Neuronal stem cell (in vitro differentiated cells): Measurements from ENCODE around the gene CUX1.
"Not testable (repeated sequence)": the region's sequence is repeated elsewhere in the genome, so short reads cannot be mapped to it uniquely, and the experiment has no call there.

Source experiments
- DNase-seq: peaks from one replicate; pipeline ENCODE4 v3.0.0-alpha.2; 2013; ENCODE audit warnings: low spot score
- H2AFZ ChIP-seq: one replicate; pipeline ENCODE4 v1.6.1; 2013; ENCODE audit warnings: mild to moderate bottlenecking, low read length, inconsistent platforms
- H2AK5ac ChIP-seq: 2 replicates; pipeline ENCODE4 v1.6.1; 2013; ENCODE audit warnings: low read depth, mild to moderate bottlenecking, inconsistent platforms, low read length, moderate library complexity, mixed read lengths
- H2BK120ac ChIP-seq: 2 replicates; pipeline ENCODE4 v1.6.1; 2013; ENCODE audit warnings: low read depth, mild to moderate bottlenecking, inconsistent platforms, low read length, moderate library complexity, mixed read lengths
- H2BK12ac ChIP-seq: one replicate; pipeline ENCODE4 v1.6.1; 2013; ENCODE audit warnings: low read length, inconsistent platforms
- H2BK15ac ChIP-seq: 2 replicates; pipeline ENCODE4 v1.6.1; 2013; ENCODE audit warnings: mild to moderate bottlenecking, low read length, inconsistent platforms, mixed read lengths
- H2BK5ac ChIP-seq: one replicate; pipeline ENCODE4 v1.6.1; 2013; ENCODE audit warnings: inconsistent platforms, mild to moderate bottlenecking, low read length, moderate library complexity
- H3K14ac ChIP-seq: one replicate; pipeline ENCODE4 v1.6.1; 2013; ENCODE audit warnings: low read length, inconsistent platforms
- H3K18ac ChIP-seq: 2 replicates; pipeline ENCODE4 v1.6.1; 2013; ENCODE audit warnings: low read length, inconsistent platforms
- H3K23ac ChIP-seq: 2 replicates; pipeline ENCODE4 v1.6.1; 2013; ENCODE audit warnings: low read depth, mild to moderate bottlenecking, mixed read lengths, low read length, inconsistent platforms; ENCODE audit not compliant: poor library complexity
- H3K27ac ChIP-seq: replicated peaks from 3 replicates; pipeline ENCODE4 v1.5.1; 2013; ENCODE audit warnings: low read length, inconsistent platforms
- H3K27me3 ChIP-seq, 3 experiments: 2 replicates each; pipeline ENCODE4 v1.6.1; 2013; ENCODE audit warnings: low read length in 3 of 3, mild to moderate bottlenecking in 2 of 3, inconsistent platforms in 1 of 3, low read depth in 1 of 3, mixed read lengths in 1 of 3, moderate library complexity in 1 of 3; ENCODE audit not compliant: control insufficient read depth in 3 of 3, insufficient read depth in 3 of 3
- H3K36me3 ChIP-seq, 2 donors: replicated peaks in 1 of 2; 2 replicates each; pipeline ENCODE4 v1.6.1; 2013; ENCODE audit warnings: low read length in 2 of 2; ENCODE audit not compliant: control insufficient read depth in 2 of 2, insufficient read depth in 2 of 2
- H3K4ac ChIP-seq: 2 replicates; pipeline ENCODE4 v1.6.1; 2013; ENCODE audit warnings: inconsistent platforms, mild to moderate bottlenecking, low read length, moderate library complexity
- H3K4me1 ChIP-seq, 2 donors: 1 replicate in 1 of 2; 2 replicates in 1 of 2; pipeline ENCODE4 v1.6.1; 2013; ENCODE audit warnings: low read length in 2 of 2, low read depth in 1 of 2; ENCODE audit not compliant: control insufficient read depth in 2 of 2, insufficient read depth in 1 of 2
- H3K4me2 ChIP-seq: one replicate; pipeline ENCODE4 v1.6.1; 2013; ENCODE audit warnings: mild to moderate bottlenecking, low read length, inconsistent platforms; ENCODE audit not compliant: insufficient read depth, poor library complexity, severe bottlenecking
- H3K4me3 ChIP-seq, 2 donors: 2 replicates each; pipeline ENCODE4 v1.5.1; 2013; ENCODE audit warnings: low read length in 2 of 2, mild to moderate bottlenecking in 2 of 2, inconsistent platforms in 1 of 2, moderate library complexity in 1 of 2
- H3K79me1 ChIP-seq: one replicate; pipeline ENCODE4 v1.6.1; 2013; ENCODE audit warnings: low read depth, mild to moderate bottlenecking, inconsistent platforms, low read length, moderate library complexity
- H3K9ac ChIP-seq: one replicate; pipeline ENCODE4 v1.6.1; 2013; ENCODE audit warnings: mild to moderate bottlenecking, low read depth, low read length, inconsistent platforms; ENCODE audit not compliant: poor library complexity
- H3K9me3 ChIP-seq, 2 donors: replicated peaks in 1 of 2; 2 replicates each; pipeline versions ENCODE3 to v1.6.1; 2013; ENCODE audit warnings: low read length in 2 of 2, mild to moderate bottlenecking in 2 of 2, inconsistent platforms in 1 of 2, low read depth in 1 of 2, mixed read lengths in 1 of 2, moderate library complexity in 1 of 2; ENCODE audit not compliant: control insufficient read depth in 2 of 2, insufficient read depth in 1 of 2
- H4K8ac ChIP-seq: one replicate; pipeline ENCODE4 v1.6.1; 2013; ENCODE audit warnings: low read depth, mild to moderate bottlenecking, inconsistent platforms, low read length, moderate library complexity
- H4K91ac ChIP-seq: one replicate; pipeline ENCODE4 v1.6.1; 2013; ENCODE audit warnings: low read length, low read depth, mild to moderate bottlenecking, inconsistent platforms; ENCODE audit not compliant: poor library complexity
- WGBS, 2 donors: extraction: QIAGEN DNeasy Blood & Tissue Kit; methylation state at CpG; one replicate each; pipeline ENCODE4 v1.1.7; 2013; ENCODE audit warnings: missing lambda C conversion rate in 2 of 2, mixed read lengths in 1 of 2; ENCODE audit not compliant: insufficient read length in 2 of 2, insufficient replicate concordance in 1 of 2; ENCODE audit errors: extremely low coverage in 2 of 2; 5-methylcytosine and 5-hydroxymethylcytosine counted together

CUX1 gene

DNA sequence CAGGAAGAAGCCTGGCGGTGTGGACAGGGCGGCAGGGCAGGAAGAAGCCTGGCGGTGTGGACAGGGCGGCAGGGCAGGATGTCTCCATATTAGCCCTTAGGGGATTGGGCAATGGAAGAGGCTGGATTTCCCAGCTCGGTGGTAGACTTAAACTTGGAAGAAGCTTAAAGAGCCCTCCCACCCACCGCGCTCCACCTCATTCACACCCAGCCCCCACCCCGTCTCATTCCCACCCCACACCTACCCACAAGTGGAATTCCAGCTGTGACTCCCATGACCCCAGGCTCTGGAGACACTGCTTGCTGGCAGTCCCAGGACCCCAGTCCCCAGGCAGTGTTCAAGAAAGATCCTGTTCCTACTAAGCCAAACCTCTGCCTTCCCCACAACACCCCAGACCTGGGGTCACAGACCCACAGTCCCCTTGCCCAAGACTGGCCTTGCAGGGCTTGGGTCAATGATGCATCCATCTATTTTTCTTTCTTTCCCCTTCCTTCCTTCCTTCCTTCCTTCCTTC lies 504.8 kb downstream of the CUX1 start:
- H2BK5ac ChIP-seq = no peak overlapping the region
- no peak overlapping the region for H2AFZ ChIP-seq
- DNase-seq = no peak
- no peak overlapping the region for H4K91ac ChIP-seq
- no peak overlapping the region for H3K23ac ChIP-seq
- no CpG with 5 or more reads among the region's 8 CpGs for WGBS, 2 donors
- H2BK120ac ChIP-seq = no peak overlapping the region
- no peak overlapping the region for H3K4me2 ChIP-seq
- H2BK12ac ChIP-seq = no peak overlapping the region
- H3K14ac ChIP-seq = no peak overlapping the region
- H3K27ac ChIP-seq = no peak overlapping the region
- H3K79me1 ChIP-seq = peaks cover 2% of the 10 kb centered on the region
- peaks cover 0 to 2% (median 0%) of the 10 kb centered on the region in 3 experiments for H3K27me3 ChIP-seq
- no peak overlapping the region for H2AK5ac ChIP-seq
- H2BK15ac ChIP-seq = no peak overlapping the region
- peaks cover 5 to 37% of the 10 kb centered on the region in 2 donors for H3K36me3 ChIP-seq
- H3K9ac ChIP-seq = no peak overlapping the region
- peaks cover 0 to 2% of the 10 kb centered on the region in 2 donors for H3K9me3 ChIP-seq
- H3K4ac ChIP-seq = no peak overlapping the region
- H3K4me1 ChIP-seq = peaks cover 0 to 3% of the 10 kb centered on the region in 2 donors
- H3K4me3 ChIP-seq = no peak overlapping the region
- H3K18ac ChIP-seq = no peak overlapping the region
- H4K8ac ChIP-seq = no peak overlapping the region

DNA sequence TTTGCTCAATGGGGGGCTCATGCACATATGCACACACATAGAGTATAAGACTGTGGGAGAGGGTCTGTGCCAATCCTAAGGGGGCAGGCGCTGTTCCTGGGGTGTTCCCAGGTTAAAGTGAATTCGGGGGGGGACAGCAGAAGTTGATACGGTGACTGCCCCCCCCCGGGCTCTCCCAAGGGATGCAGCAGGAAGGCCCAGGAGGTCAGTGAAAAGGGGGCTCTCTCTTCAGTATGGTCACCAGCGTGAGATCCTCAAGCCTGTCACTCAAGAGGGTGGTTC lies 506.4 kb downstream of the CUX1 start:
- H2BK120ac ChIP-seq = no peak overlapping the region
- no peak overlapping the region for H3K9ac ChIP-seq
- no peak overlapping the region for H3K4me3 ChIP-seq
- WGBS, 2 donors = no CpG with 5 or more reads among the region's 5 CpGs
- H3K4me2 ChIP-seq = no peak overlapping the region
- H2BK15ac ChIP-seq = no peak overlapping the region
- H2AK5ac ChIP-seq = no peak overlapping the region
- H2BK5ac ChIP-seq = no peak overlapping the region
- H3K4me1 ChIP-seq = peaks cover 0 to 3% of the 10 kb centered on the region in 2 donors
- H3K23ac ChIP-seq = no peak overlapping the region
- no peak overlapping the region for H4K91ac ChIP-seq
- H3K27ac ChIP-seq = no peak overlapping the region
- H3K27me3 ChIP-seq = peaks cover 0 to 2% (median 0%) of the 10 kb centered on the region in 3 experiments
- H3K36me3 ChIP-seq = peaks cover 2 to 24% of the 10 kb centered on the region in 2 donors
- H3K4ac ChIP-seq = no peak overlapping the region
- H3K79me1 ChIP-seq = peaks cover 2% of the 10 kb centered on the region
- no peak overlapping the region for H2BK12ac ChIP-seq
- DNase-seq = no peak
- H3K18ac ChIP-seq = no peak overlapping the region
- no peak overlapping the region for H4K8ac ChIP-seq
- no peak overlapping the region for H3K14ac ChIP-seq
- H3K9me3 ChIP-seq = peaks cover 0 to 2% of the 10 kb centered on the region in 2 donors
- H2AFZ ChIP-seq = no peak overlapping the region

DNA sequence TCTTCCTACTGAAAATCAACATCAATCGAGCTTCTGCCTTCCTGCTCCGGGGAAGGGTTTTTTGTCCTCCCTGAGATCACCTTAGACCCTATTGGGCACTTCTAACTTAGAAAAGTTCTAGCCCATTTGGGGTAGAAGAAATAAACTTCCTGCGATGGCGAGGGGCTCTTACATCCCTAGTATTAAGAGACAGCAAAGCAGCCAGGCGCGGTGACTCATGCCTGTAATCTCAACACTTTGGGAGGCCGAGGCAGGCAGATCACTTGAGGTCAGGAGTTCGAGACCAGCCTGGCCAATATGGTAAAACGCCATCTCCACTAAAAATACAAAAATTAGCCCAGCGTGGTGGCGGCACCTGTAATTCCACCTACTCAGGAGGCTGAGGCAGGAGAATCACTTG lies 507.7 kb downstream of the CUX1 start:
- not testable (repeated sequence) for H2BK120ac ChIP-seq, H3K79me1 ChIP-seq, H3K27me3 ChIP-seq, H2AFZ ChIP-seq, H2BK15ac ChIP-seq, H3K4me3 ChIP-seq, DNase-seq, H3K18ac ChIP-seq, H3K9me3 ChIP-seq, H2BK12ac ChIP-seq, H3K4ac ChIP-seq, H2AK5ac ChIP-seq, H4K8ac ChIP-seq, H3K14ac ChIP-seq, H3K27ac ChIP-seq, H3K23ac ChIP-seq, H3K4me2 ChIP-seq, H4K91ac ChIP-seq, H3K9ac ChIP-seq, H2BK5ac ChIP-seq, H3K4me1 ChIP-seq
- peaks cover 2 to 12% of the 10 kb centered on the region in 2 donors for H3K36me3 ChIP-seq
- WGBS, 2 donors = no CpG with 5 or more reads among the region's 11 CpGs

DNA sequence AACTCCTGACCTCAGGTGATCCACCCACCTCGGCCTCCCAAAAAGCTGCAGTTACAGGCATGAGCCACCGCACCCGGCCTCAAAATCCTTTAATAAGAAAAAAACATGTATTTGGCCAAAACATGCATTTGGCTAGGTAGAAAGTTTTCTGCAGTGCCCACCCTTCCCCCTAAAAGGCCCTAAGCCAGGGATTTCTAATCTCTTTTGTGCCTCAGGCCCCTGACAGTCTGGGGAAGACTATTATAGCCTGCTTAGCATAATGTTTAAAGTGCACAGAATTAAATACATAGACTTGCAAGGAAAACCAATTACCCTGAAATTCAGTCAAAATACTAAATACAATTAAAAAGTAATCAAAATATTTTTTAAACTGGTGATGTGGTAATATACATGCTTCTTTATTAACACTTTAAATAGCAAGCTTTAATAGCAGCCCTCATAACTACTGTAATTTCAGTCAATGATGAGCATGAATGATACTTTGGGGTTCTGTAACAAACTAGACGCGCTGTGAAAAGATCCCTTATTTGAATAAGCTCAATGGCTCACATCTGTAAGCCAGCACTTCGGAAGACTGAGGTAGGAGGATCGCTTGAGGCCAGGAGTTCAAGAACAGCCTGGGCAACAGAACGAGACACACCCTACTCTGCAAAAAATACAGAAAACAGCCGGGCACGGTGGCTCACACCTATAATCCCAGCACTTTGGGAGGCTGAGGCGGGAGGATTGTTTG lies 508.9 kb downstream of the CUX1 start:
- no peak overlapping the region for H3K4me2 ChIP-seq
- no peak overlapping the region for H4K8ac ChIP-seq
- H3K18ac ChIP-seq = no peak overlapping the region
- no peak overlapping the region for H3K27ac ChIP-seq
- no peak for DNase-seq
- H2BK15ac ChIP-seq = no peak overlapping the region
- no CpG with 5 or more reads among the region's 11 CpGs for WGBS, 2 donors
- H3K36me3 ChIP-seq = peaks cover 0 to 4% of the 10 kb centered on the region in 2 donors
- H3K9me3 ChIP-seq = no peaks in the 10 kb centered on the region
- no peaks in the 10 kb centered on the region for H3K79me1 ChIP-seq
- no peaks in the 10 kb centered on the region for H3K4me1 ChIP-seq
- H3K23ac ChIP-seq = no peak overlapping the region
- no peak overlapping the region for H3K9ac ChIP-seq
- H2AFZ ChIP-seq = no peak overlapping the region
- H2BK5ac ChIP-seq = no peak overlapping the region
- H3K4ac ChIP-seq = no peak overlapping the region
- no peaks in the 10 kb centered on the region for H3K27me3 ChIP-seq
- H3K4me3 ChIP-seq = no peak overlapping the region
- H3K14ac ChIP-seq = no peak overlapping the region
- H2AK5ac ChIP-seq = no peak overlapping the region
- H2BK12ac ChIP-seq = no peak overlapping the region
- H2BK120ac ChIP-seq = no peak overlapping the region
- H4K91ac ChIP-seq = no peak overlapping the region
